ENCODE measurements around the gene PTHLH. TPM values are rescaled to one million over a fixed set of nuclear protein-coding genes. Genes with fewer than 3 reads are reported as not detected.

Gene PTHLH
- total and polyA plus RNA-seq, 2 experiments from 2014 or later, result not detected

DNA sequence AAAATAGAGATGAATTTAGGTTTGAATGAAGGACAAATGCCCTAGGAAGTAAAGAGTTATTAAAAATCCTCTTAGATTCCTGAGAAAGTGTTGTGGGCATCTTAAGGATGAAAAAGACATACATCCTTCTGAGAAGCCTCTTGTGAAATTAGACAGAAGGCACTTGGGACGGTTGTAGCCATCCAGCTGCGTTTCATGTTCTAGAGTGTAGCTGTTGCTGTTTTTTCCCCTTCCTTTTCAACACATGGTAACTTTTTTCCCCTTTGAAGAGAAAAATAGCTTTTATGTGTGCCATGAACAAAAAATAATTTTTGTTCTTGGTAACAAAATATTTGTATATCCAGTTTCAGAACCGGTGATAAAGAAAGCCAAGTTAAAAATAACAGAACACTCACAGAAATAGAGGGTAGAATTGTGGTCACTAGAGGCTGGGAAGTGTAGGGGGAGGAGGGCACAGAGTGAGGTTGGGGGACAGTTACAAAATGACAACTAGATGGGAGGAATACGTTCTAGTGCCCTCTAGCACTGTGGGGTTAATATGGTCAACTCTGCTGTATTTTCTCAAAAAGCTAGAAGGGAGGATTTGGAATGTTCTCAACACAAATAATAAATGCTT lies 58.4 kb downstream of the PTHLH start:
- Histone ChIP-seq H3K36me3 (ENCODE audit: insufficient read depth) (no peaks in the 10 kb centered on the region), H3K9me2 (ENCODE audit: insufficient read depth) (0 out of 2 replicates have a peak, but pooled peaks cover 14% of the 10 kb centered on the region), H2AFZ (no peak overlapping the region), H3K4me1 (ENCODE audit: insufficient read depth) (no peaks in the 10 kb centered on the region), H3K27me3 (ENCODE audit: insufficient read depth) (no peaks in the 10 kb centered on the region), H3F3A (replicated peaks; ENCODE audit: low read depth) (no peaks in the 10 kb centered on the region), H3K4me3 (no peak overlapping the region), H3K27ac (ENCODE audit: low read depth) (no peak overlapping the region), H3K4me2 (no peak overlapping the region), H3K79me2 (replicated peaks; ENCODE audit: insufficient read depth) (no peaks in the 10 kb centered on the region), H4K20me1 (replicated peaks; ENCODE audit: insufficient read depth) (no peaks in the 10 kb centered on the region)
- TF ChIP-seq, protein P1, sequence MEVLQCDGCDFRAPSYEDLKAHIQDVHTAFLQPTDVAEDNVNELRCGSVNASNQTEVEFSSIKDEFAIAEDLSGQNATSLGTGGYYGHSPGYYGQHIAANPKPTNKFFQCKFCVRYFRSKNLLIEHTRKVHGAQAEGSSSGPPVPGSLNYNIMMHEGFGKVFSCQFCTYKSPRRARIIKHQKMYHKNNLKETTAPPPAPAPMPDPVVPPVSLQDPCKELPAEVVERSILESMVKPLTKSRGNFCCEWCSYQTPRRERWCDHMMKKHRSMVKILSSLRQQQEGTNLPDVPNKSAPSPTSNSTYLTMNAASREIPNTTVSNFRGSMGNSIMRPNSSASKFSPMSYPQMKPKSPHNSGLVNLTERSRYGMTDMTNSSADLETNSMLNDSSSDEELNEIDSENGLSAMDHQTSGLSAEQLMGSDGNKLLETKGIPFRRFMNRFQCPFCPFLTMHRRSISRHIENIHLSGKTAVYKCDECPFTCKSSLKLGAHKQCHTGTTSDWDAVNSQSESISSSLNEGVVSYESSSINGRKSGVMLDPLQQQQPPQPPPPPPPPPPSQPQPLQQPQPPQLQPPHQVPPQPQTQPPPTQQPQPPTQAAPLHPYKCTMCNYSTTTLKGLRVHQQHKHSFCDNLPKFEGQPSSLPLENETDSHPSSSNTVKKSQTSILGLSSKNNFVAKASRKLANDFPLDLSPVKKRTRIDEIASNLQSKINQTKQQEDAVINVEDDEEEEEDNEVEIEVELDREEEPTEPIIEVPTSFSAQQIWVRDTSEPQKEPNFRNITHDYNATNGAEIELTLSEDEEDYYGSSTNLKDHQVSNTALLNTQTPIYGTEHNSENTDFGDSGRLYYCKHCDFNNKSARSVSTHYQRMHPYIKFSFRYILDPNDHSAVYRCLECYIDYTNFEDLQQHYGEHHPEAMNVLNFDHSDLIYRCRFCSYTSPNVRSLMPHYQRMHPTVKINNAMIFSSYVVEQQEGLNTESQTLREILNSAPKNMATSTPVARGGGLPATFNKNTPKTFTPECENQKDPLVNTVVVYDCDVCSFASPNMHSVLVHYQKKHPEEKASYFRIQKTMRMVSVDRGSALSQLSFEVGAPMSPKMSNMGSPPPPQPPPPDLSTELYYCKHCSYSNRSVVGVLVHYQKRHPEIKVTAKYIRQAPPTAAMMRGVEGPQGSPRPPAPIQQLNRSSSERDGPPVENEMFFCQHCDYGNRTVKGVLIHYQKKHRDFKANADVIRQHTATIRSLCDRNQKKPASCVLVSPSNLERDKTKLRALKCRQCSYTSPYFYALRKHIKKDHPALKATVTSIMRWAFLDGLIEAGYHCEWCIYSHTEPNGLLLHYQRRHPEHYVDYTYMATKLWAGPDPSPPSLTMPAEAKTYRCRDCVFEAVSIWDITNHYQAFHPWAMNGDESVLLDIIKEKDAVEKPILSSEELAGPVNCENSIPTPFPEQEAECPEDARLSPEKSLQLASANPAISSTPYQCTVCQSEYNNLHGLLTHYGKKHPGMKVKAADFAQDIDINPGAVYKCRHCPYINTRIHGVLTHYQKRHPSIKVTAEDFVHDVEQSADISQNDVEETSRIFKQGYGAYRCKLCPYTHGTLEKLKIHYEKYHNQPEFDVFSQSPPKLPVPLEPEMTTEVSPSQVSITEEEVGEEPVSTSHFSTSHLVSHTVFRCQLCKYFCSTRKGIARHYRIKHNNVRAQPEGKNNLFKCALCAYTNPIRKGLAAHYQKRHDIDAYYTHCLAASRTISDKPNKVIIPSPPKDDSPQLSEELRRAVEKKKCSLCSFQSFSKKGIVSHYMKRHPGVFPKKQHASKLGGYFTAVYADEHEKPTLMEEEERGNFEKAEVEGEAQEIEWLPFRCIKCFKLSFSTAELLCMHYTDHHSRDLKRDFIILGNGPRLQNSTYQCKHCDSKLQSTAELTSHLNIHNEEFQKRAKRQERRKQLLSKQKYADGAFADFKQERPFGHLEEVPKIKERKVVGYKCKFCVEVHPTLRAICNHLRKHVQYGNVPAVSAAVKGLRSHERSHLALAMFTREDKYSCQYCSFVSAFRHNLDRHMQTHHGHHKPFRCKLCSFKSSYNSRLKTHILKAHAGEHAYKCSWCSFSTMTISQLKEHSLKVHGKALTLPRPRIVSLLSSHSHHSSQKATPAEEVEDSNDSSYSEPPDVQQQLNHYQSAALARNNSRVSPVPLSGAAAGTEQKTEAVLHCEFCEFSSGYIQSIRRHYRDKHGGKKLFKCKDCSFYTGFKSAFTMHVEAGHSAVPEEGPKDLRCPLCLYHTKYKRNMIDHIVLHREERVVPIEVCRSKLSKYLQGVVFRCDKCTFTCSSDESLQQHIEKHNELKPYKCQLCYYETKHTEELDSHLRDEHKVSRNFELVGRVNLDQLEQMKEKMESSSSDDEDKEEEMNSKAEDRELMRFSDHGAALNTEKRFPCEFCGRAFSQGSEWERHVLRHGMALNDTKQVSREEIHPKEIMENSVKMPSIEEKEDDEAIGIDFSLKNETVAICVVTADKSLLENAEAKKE (CRISPR knock-in tag; IDR thresholded peaks at IDR 0.05), result no peak
- Mint-ChIP-seq H3K27me3 (ENCODE audit: insufficient read depth, low read depth, poor library complexity) (no peaks in the 10 kb centered on the region), H3K27ac (no peak overlapping the region), H3K36me3 (ENCODE audit: low read depth) (no peaks in the 10 kb centered on the region; the same call in 2 of the 3 replicates), H3K9me3 (peaks cover 3% of the 10 kb centered on the region; the same call in 2 of the 3 replicates), H3K4me3 (no peak overlapping the region), H3K4me1 (peaks cover 6% of the 10 kb centered on the region)
- DNase-seq (ENCODE audit: low spot score), result no peak
- ATAC-seq, result no peak

DNA sequence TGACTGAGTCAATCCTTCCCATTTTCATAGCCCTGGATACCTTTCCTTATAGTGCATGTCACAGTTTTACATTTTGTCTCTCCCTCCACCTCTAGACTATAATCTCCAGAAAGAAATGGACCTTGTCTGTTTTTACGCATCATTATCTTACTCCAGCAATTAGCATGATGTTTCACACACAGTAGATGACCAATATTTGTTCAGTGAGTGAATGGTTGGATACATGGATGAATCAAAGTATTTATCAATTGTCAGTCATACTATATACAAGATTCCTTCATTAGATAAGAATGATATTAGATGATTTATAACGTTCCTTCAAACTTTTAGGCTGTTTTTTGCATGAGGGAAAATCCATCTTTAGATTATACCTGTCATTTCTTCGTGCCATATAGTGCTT lies 61.1 kb downstream of the PTHLH start:
- H3K27me3 ChIP-seq (ENCODE audit: insufficient read depth), result no peaks in the 10 kb centered on the region
- H3K36me3 ChIP-seq (ENCODE audit: insufficient read depth), result no peaks in the 10 kb centered on the region
- H3K4me3 Mint-ChIP-seq, result no peak overlapping the region
- no peak overlapping the region for H3K4me3 ChIP-seq
- no peak overlapping the region for H3K27ac ChIP-seq (ENCODE audit: low read depth)
- TF ChIP-seq ZNF331 (CRISPR knock-in tag; IDR thresholded peaks at IDR 0.05; ENCODE audit: low read depth), result no peak
- TF ChIP-seq EZH2phosphoT487 (IDR thresholded peaks at IDR 0.05; ENCODE audit: unreplicated experiment), result no peak
- TF ChIP-seq, protein P2, sequence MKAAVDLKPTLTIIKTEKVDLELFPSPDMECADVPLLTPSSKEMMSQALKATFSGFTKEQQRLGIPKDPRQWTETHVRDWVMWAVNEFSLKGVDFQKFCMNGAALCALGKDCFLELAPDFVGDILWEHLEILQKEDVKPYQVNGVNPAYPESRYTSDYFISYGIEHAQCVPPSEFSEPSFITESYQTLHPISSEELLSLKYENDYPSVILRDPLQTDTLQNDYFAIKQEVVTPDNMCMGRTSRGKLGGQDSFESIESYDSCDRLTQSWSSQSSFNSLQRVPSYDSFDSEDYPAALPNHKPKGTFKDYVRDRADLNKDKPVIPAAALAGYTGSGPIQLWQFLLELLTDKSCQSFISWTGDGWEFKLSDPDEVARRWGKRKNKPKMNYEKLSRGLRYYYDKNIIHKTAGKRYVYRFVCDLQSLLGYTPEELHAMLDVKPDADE (IDR thresholded peaks at IDR 0.05), result no peak
- TF ChIP-seq NANOG (IDR thresholded peaks at IDR 0.05; ENCODE audit: borderline replicate concordance), result no peak
- no peak for TF ChIP-seq ZNF114 (CRISPR knock-in tag; IDR thresholded peaks at IDR 0.05)
- TF ChIP-seq, protein P3, sequence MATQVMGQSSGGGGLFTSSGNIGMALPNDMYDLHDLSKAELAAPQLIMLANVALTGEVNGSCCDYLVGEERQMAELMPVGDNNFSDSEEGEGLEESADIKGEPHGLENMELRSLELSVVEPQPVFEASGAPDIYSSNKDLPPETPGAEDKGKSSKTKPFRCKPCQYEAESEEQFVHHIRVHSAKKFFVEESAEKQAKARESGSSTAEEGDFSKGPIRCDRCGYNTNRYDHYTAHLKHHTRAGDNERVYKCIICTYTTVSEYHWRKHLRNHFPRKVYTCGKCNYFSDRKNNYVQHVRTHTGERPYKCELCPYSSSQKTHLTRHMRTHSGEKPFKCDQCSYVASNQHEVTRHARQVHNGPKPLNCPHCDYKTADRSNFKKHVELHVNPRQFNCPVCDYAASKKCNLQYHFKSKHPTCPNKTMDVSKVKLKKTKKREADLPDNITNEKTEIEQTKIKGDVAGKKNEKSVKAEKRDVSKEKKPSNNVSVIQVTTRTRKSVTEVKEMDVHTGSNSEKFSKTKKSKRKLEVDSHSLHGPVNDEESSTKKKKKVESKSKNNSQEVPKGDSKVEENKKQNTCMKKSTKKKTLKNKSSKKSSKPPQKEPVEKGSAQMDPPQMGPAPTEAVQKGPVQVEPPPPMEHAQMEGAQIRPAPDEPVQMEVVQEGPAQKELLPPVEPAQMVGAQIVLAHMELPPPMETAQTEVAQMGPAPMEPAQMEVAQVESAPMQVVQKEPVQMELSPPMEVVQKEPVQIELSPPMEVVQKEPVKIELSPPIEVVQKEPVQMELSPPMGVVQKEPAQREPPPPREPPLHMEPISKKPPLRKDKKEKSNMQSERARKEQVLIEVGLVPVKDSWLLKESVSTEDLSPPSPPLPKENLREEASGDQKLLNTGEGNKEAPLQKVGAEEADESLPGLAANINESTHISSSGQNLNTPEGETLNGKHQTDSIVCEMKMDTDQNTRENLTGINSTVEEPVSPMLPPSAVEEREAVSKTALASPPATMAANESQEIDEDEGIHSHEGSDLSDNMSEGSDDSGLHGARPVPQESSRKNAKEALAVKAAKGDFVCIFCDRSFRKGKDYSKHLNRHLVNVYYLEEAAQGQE (IDR thresholded peaks at IDR 0.05; ENCODE audit: unreplicated experiment), result no peak
- no peak for TF ChIP-seq CREB1 (CRISPR knock-in tag; IDR thresholded peaks at IDR 0.05; ENCODE audit: low read depth)
- DNase-seq (ENCODE audit: low spot score) (no peak), ATAC-seq (no peak)
- peaks cover 2% of the 10 kb centered on the region for H3K27me3 Mint-ChIP-seq (ENCODE audit: insufficient read depth, low read depth, poor library complexity)
- peaks cover 3% of the 10 kb centered on the region; the same call in 2 of the 3 replicates for H3K9me3 Mint-ChIP-seq
- H3K36me3 Mint-ChIP-seq (ENCODE audit: low read depth), result peaks cover under 1% of the 10 kb centered on the region; the same call in 2 of the 3 replicates
- peaks cover 8% of the 10 kb centered on the region; the same call in 1 of the 2 replicates for H3K4me1 ChIP-seq (ENCODE audit: insufficient read depth)
- H3K4me1 Mint-ChIP-seq, result peaks cover 19% of the 10 kb centered on the region
- peaks cover 13% of the 10 kb centered on the region; the same call in 1 of the 2 replicates for H3K9me2 ChIP-seq (ENCODE audit: insufficient read depth)
- no peaks in the 10 kb centered on the region for H3F3A ChIP-seq (replicated peaks; ENCODE audit: low read depth)
- no peak overlapping the region for H2AFZ ChIP-seq
- H4K20me1 ChIP-seq (replicated peaks; ENCODE audit: insufficient read depth), result no peaks in the 10 kb centered on the region
- H3K4me2 ChIP-seq, result no peak overlapping the region
- H3K79me2 ChIP-seq (replicated peaks; ENCODE audit: insufficient read depth), result no peaks in the 10 kb centered on the region
- H3K27ac Mint-ChIP-seq, result no peak overlapping the region

Measured in GM23338 (cell line).